Measurements from ENCODE around the gene CHPF2.

Gene CHPF2

DNA sequence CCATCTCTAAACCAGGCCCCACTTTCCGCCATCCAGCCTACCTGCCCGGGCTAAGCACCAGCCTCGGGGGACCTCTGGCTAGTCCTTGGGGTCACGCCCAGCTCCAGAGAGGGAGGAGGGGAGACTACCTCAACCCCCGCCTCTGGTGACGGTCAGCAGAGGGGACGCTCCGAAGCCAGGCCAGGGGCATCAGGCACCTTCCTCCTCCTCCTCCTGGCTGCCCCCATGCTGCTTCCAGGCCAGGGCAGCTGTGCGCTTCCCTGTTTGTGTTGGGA is 20.2 kb downstream of the CHPF2 start:
- H3K9me3 ChIP-seq: no peaks in the 10 kb centered on the region
- no peak for DNase-seq
- H3K4me3 ChIP-seq (ENCODE audit: low read depth, low read length): no peak overlapping the region; the same call in 1 of the 2 replicates
- H3K27me3 ChIP-seq: peaks cover 4% of the 10 kb centered on the region; the same call in 1 of the 2 replicates
- TF ChIP-seq, protein P1, sequence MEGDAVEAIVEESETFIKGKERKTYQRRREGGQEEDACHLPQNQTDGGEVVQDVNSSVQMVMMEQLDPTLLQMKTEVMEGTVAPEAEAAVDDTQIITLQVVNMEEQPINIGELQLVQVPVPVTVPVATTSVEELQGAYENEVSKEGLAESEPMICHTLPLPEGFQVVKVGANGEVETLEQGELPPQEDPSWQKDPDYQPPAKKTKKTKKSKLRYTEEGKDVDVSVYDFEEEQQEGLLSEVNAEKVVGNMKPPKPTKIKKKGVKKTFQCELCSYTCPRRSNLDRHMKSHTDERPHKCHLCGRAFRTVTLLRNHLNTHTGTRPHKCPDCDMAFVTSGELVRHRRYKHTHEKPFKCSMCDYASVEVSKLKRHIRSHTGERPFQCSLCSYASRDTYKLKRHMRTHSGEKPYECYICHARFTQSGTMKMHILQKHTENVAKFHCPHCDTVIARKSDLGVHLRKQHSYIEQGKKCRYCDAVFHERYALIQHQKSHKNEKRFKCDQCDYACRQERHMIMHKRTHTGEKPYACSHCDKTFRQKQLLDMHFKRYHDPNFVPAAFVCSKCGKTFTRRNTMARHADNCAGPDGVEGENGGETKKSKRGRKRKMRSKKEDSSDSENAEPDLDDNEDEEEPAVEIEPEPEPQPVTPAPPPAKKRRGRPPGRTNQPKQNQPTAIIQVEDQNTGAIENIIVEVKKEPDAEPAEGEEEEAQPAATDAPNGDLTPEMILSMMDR (IDR thresholded peaks at IDR 0.05; ENCODE audit: low read depth, low read length): no peak
- peaks cover 6% of the 10 kb centered on the region for H3K4me1 ChIP-seq
- no peaks in the 10 kb centered on the region for H3K36me3 ChIP-seq

DNA sequence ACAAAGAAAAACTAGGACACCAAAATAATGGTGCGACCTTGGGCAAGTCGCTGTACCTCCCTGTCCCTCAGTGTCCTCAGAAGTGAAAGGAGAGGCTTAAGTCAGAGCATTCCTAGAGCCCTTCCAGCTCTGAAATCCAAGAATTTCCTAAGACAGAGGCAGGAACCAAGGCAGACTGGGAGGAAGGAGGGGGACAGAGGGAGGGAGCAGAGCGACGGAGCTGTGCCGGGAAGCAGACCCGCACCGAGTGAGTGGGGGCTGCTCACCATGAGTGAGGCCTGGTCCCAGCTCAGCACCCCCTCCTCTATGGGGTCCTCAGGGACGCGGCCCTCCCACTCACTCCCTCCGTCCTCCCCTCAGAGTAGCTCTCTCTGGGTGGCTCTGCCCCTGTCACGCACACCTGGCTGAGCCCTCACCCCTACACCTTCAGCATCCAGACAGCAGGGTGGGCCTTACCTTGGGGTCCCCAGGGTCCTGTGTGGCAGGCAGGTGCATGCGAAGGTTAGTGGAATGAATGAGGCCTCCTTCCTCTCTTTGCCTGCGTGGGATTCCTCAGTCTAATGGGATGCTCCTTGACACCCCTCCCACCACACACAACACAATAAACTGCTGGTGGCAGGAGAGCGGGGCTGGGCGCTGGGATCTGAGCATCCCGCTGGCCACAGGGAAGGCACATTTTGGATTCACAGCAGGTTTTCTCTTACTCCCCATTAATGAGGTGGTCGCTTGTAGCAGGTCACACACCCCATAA is 20.9 kb downstream of the CHPF2 start:
- DNase-seq: no peak
- Histone ChIP-seq H3K4me3 (ENCODE audit: low read depth, low read length) (no peak overlapping the region), H3K27me3 (peaks cover 7% of the 10 kb centered on the region; the same call in 1 of the 2 replicates), H3K9me3 (no peaks in the 10 kb centered on the region), H3K4me1 (peaks cover 6% of the 10 kb centered on the region), H3K36me3 (no peaks in the 10 kb centered on the region)
- TF ChIP-seq, protein P1 (IDR thresholded peaks at IDR 0.05; ENCODE audit: low read depth, low read length): no peak

DNA sequence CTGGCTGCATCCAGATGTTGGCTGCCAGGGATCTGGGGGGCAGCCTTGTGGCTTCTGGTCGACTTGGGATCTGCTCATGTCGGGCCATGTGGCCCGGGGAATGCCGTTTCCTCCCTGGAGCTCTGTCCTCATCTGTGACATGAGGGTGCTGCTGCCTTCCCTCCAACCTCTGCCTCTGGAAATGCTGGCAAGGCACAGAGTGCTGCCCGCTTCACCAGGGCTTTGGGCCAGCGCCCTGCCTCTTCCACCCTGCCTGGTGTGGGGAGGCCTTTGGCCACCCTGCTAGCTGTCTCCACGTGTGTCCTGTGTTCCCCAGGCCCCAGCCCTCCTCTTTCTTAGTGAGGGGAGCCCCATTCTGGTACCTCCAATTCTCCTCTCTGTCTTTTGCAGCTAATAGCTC is 22.0 kb downstream of the CHPF2 start:
- Histone ChIP-seq H3K4me1 (peaks cover 6% of the 10 kb centered on the region), H3K36me3 (no peaks in the 10 kb centered on the region), H3K9me3 (no peaks in the 10 kb centered on the region), H3K27me3 (peaks cover 12% of the 10 kb centered on the region; the same call in 1 of the 2 replicates), H3K4me3 (ENCODE audit: low read depth, low read length) (no peak overlapping the region)
- DNase-seq: no peak
- TF ChIP-seq, protein P1 (IDR thresholded peaks at IDR 0.05; ENCODE audit: low read depth, low read length): no peak

DNA sequence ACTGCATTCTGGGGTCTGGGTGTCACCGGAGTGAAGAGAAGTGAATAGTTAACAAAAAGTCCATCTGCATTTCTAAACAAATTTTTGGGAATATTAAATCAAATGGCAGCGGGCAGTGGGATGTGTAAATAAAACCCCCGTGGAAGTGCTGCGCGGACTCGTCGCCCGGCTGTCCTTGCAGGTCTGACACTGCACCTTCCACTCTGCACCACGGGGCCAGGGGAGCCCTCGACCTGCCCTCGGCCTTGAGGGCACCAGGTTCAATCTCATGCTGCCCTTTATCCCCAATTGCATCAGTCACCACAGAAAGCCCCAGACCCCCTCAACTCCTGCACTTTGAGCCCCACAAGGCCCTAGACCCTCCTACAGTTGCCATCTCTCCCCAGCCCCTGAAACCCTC is 22.6 kb downstream of the CHPF2 start:
- no peak for DNase-seq
- H3K4me3 ChIP-seq (ENCODE audit: low read depth, low read length): no peak overlapping the region
- TF ChIP-seq, protein P1 (IDR thresholded peaks at IDR 0.05; ENCODE audit: low read depth, low read length): no peak
- H3K4me1 ChIP-seq: peaks cover 6% of the 10 kb centered on the region
- H3K36me3 ChIP-seq: no peaks in the 10 kb centered on the region
- no peaks in the 10 kb centered on the region for H3K9me3 ChIP-seq
- H3K27me3 ChIP-seq: peaks cover 13% of the 10 kb centered on the region; the same call in 1 of the 2 replicates

DNA sequence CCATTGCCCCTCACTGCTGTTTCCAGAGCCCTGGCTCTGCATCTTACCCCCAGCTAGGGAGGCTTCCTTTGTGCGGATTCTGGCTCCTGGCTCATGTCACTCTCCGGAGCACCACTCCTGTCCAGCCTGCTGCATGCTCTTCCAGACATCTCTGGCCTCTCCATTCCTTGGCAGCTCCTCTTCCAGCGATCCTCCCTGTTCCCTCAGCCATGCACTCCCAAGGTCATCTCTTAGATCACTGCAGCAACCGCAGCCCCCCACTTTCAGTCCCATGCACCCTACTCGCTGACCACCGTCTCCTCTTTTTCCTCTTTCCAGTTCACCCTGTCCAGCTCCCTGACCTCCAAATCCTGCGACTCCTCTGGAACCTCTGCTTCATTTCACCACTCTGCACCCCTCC is 23.1 kb downstream of the CHPF2 start:
- Histone ChIP-seq H3K36me3 (no peaks in the 10 kb centered on the region), H3K27me3 (peaks cover 16% of the 10 kb centered on the region; the same call in 1 of the 2 replicates), H3K4me3 (ENCODE audit: low read depth, low read length) (no peak overlapping the region), H3K4me1 (peaks cover 6% of the 10 kb centered on the region), H3K9me3 (no peaks in the 10 kb centered on the region)
- DNase-seq: no peak
- TF ChIP-seq, protein P1 (IDR thresholded peaks at IDR 0.05; ENCODE audit: low read depth, low read length): no peak

DNA sequence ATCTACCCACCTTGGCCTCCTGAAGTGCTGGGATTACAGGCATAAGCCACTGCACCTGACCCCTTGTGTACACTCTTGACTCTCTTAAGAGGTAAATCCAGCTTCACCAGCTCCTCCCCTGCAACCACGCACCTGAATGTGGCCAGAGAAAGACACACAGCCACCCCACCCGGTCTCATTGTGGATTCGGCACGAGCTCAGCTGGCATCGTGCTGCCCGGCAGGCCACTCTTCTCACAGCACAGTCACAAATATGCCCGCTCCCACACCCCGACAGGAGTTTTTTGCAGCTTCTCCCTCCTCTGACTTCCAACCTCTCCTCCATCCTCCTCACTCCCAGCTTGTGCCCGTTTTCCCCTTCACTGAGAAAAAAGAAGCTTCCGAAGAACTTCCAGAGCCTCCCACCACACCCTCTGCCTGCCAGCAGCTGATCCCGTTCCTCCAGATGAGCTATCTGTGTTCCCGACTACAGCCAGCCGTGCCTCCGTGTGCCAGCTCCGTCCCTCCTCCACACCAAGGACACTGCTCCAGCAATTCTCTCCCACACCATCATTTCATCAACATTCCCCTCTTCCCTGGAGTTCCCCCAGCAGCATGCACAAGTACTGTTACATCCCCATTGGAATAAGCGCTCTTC is 24.2 kb downstream of the CHPF2 start:
- Histone ChIP-seq H3K9me3 (no peaks in the 10 kb centered on the region), H3K4me3 (ENCODE audit: low read depth, low read length) (no peak overlapping the region), H3K27me3 (peaks cover 23% of the 10 kb centered on the region; the same call in 1 of the 2 replicates), H3K36me3 (no peaks in the 10 kb centered on the region), H3K4me1 (peaks cover 6% of the 10 kb centered on the region)
- TF ChIP-seq, protein P1 (IDR thresholded peaks at IDR 0.05; ENCODE audit: low read depth, low read length): no peak
- DNase-seq: no peak
